K562 (cell line): Measurements from ENCODE around the gene SLC1A2. TPM values are rescaled to one million over a fixed set of nuclear protein-coding genes. Genes with fewer than 3 reads are reported as not detected.

Experiments used
- ATAC-seq: fragments of 200-7000 bp; cut with Tn5 transposase; 3 replicates; pipeline ENCODE4 v1.9.1; 2020; ENCODE audit warnings: moderate library complexity
- BruUV-seq: library from RNA; stranded (reverse); fragments of 400-500 nt; replicated peaks from 2 replicates; lab custom pipeline; 2021; lab: Mats Ljungman, UMichigan
- CTCF ChIA-PET: fragments of 300-600 bp; formaldehyde crosslinking; extraction: SDS; loops from one replicate; lab custom pipeline; 2021; ENCODE audit warnings: low intra/inter-chr PET ratio; lab: Yijun Ruan, JAX
- POLR2A ChIA-PET: fragments of 300-600, 350-650 bp; sonication (Branson Sonifier 250); formaldehyde crosslinking; extraction: SDS; loops from one replicate; lab custom pipeline; 2021; ENCODE audit warnings: antibody characterized with exemption, inconsistent platforms; lab: Yijun Ruan, JAX
- DNase-seq, 4 experiments: peaks; one replicate each; pipeline versions ENCODE4 v3.0.0 to v3.0.0-alpha.2; 2011 to 2018; ENCODE audit warnings: low spot score in 3 of 4, mixed read lengths in 3 of 4; ENCODE audit errors: extremely low read depth in 1 of 4
- FAIRE-seq: peaks from 2 replicates; lab custom pipeline; 2011; peaks lifted over from hg19 to GRCh38; lab: Jason Lieb, UNC
- H2AFZ ChIP-seq: 2 replicates; pipeline ENCODE4 v1.6.0; 2011; ENCODE audit warnings: low read depth, low read length, control low read depth, inconsistent platforms
- H3K27ac ChIP-seq: fragments of 200-600 bp; 3 replicates; pipeline ENCODE4 v1.8.0; 2011; ENCODE audit warnings: low read depth, mild to moderate bottlenecking, control low read depth, inconsistent platforms, low read length, moderate library complexity, mixed read lengths; ENCODE audit errors: extremely low read depth
- H3K27me3 ChIP-seq, 2 experiments: fragments of 300-600 bp in 1 of 2; 2 replicates in 1 of 2; 3 replicates in 1 of 2; pipeline versions ENCODE4 v1.6.0 to v1.8.0; 2011; ENCODE audit warnings: inconsistent platforms in 2 of 2, low read length in 2 of 2, mild to moderate bottlenecking in 1 of 2, mixed read lengths in 1 of 2, moderate library complexity in 1 of 2; ENCODE audit not compliant: control insufficient read depth in 2 of 2, insufficient read depth in 2 of 2
- H3K36me3 ChIP-seq: fragments of 300-600 bp; 3 replicates; pipeline ENCODE4 v1.8.0; 2011; ENCODE audit warnings: mild to moderate bottlenecking, low read length, inconsistent platforms; ENCODE audit not compliant: control insufficient read depth, insufficient read depth
- H3K4me1 ChIP-seq, 2 experiments: fragments of 200-600 bp in 1 of 2; replicated peaks in 1 of 2; 2 replicates in 1 of 2; 3 replicates in 1 of 2; pipeline versions ENCODE4 v1.5.1 to v1.8.0; 2011; ENCODE audit warnings: inconsistent platforms in 2 of 2, low read length in 2 of 2, mild to moderate bottlenecking in 1 of 2, mixed read lengths in 1 of 2, moderate library complexity in 1 of 2; ENCODE audit not compliant: control insufficient read depth in 2 of 2, insufficient read depth in 2 of 2
- H3K4me2 ChIP-seq: 2 replicates; pipeline ENCODE4 v1.6.1; 2011; ENCODE audit warnings: low read length, control low read depth, inconsistent platforms, mixed read lengths; ENCODE audit not compliant: insufficient read depth
- H3K4me3 ChIP-seq: fragments of 200-600 bp; sonication (generic), shearing (Covaris generic); 2 replicates; pipeline ENCODE4 v1.5.1; 2016; ENCODE audit warnings: control low read depth, inconsistent platforms
- H3K79me2 ChIP-seq: fragments of 200-600 bp; 3 replicates; pipeline ENCODE4 v1.8.0; 2011; ENCODE audit warnings: low read length, inconsistent platforms; ENCODE audit not compliant: control insufficient read depth, insufficient read depth
- H3K9ac ChIP-seq, 2 experiments: 2 replicates each; pipeline versions ENCODE4 v1.6.0 to v1.6.1; 2011; ENCODE audit warnings: low read depth in 2 of 2, low read length in 2 of 2, control low read depth in 1 of 2, inconsistent platforms in 1 of 2, mild to moderate bottlenecking in 1 of 2, mixed read lengths in 1 of 2; ENCODE audit not compliant: insufficient read depth in 1 of 2
- H3K9me1 ChIP-seq: one replicate; pipeline ENCODE4 v1.6.0; 2011; ENCODE audit warnings: inconsistent platforms, mild to moderate bottlenecking, low read length, moderate library complexity; ENCODE audit not compliant: control insufficient read depth, insufficient read depth
- H3K9me3 ChIP-seq: replicated peaks from 2 replicates; pipeline ENCODE4 v1.5.1; 2011; ENCODE audit warnings: low read depth, low read length, inconsistent platforms; ENCODE audit not compliant: control insufficient read depth, insufficient read depth
- H4K20me1 ChIP-seq: replicated peaks from 2 replicates; pipeline ENCODE4 v1.6.1; 2011; ENCODE audit warnings: low read length, inconsistent platforms, mixed read lengths; ENCODE audit not compliant: control insufficient read depth, insufficient read depth
- CBFB ChIP-seq: sonication (generic); formaldehyde crosslinking; IDR thresholded peaks from 2 replicates; pipeline ENCODE4 v1.4.0; 2020; ENCODE audit warnings: mild to moderate bottlenecking, missing genetic modification reagents
- CGGBP1 ChIP-seq: fragments of 250-450 bp; sonication (Bioruptor Pico); IDR thresholded peaks from 2 replicates; pipeline ENCODE4 v1.9.0; 2021; ENCODE audit warnings: mild to moderate bottlenecking
- CTCF ChIP-seq, 3 experiments: IDR thresholded peaks in 2 of 3; conservative IDR thresholded peaks in 1 of 3; 2 replicates each; pipeline ENCODE4 v1.5.1; 2011 to 2012; ENCODE audit warnings: low read length in 3 of 3, mild to moderate bottlenecking in 3 of 3, control low read depth in 2 of 3, improper control_type of control experiment in 1 of 3, inconsistent platforms in 1 of 3, low read depth in 1 of 3, mixed read lengths in 1 of 3, moderate library complexity in 1 of 3; ENCODE audit not compliant: insufficient read depth in 2 of 3
- DACH1 ChIP-seq: fragments of 450-650 bp; IDR thresholded peaks from 2 replicates; pipeline ENCODE4 v1.6.1; 2018; ENCODE audit not compliant: partially characterized antibody
- EGR1 ChIP-seq: fragments of 450-650 bp; conservative IDR thresholded peaks from 2 replicates; pipeline ENCODE4 v1.6.1; 2017; ENCODE audit warnings: mild to moderate bottlenecking
- ETV6 ChIP-seq, 3 experiments: fragments of 150-350 bp in 1 of 3; sonication (generic) in 1 of 3; formaldehyde crosslinking in 1 of 3; IDR thresholded peaks; 2 replicates each; pipeline versions ENCODE4 v1.6.1 to v1.8.0; 2014 to 2022; ENCODE audit warnings: borderline replicate concordance in 2 of 3, low read depth in 2 of 3, antibody characterized with exemption in 1 of 3, low read length in 1 of 3, mild to moderate bottlenecking in 1 of 3, missing genetic modification reagents in 1 of 3
- GTF2A2 ChIP-seq: IDR thresholded peaks from 2 replicates; pipeline ENCODE4 v1.6.1; 2016; ENCODE audit warnings: mild to moderate bottlenecking, missing genetic modification characterization, missing compliant biosample characterization
- HDAC8 ChIP-seq: fragments of 450-650 bp; IDR thresholded peaks from 2 replicates; pipeline ENCODE4 v1.6.1; 2016; ENCODE audit warnings: mild to moderate bottlenecking, missing genetic modification characterization, moderate library complexity, missing compliant biosample characterization
- MAFF ChIP-seq: IDR thresholded peaks from 2 replicates; pipeline ENCODE4 v1.6.1; 2012; ENCODE audit warnings: low read length, improper control_type of control experiment
- MYNN ChIP-seq, 2 experiments: sonication (generic); formaldehyde crosslinking in 1 of 2; IDR thresholded peaks; 2 replicates each; pipeline versions ENCODE4 v1.5.0 to v1.6.1; 2016 to 2020; ENCODE audit warnings: antibody characterized with exemption in 1 of 2, missing genetic modification reagents in 1 of 2
- NFE2L1 ChIP-seq: fragments of 450-650 bp; IDR thresholded peaks from 2 replicates; pipeline ENCODE4 v1.6.1; 2016; ENCODE audit warnings: missing genetic modification characterization, low read depth, mild to moderate bottlenecking, missing compliant biosample characterization, moderate library complexity, borderline replicate concordance
- NR2F6 ChIP-seq: fragments of 450-650 bp; formaldehyde crosslinking; IDR thresholded peaks from 2 replicates; pipeline ENCODE4 v1.4.0; 2020; ENCODE audit warnings: mild to moderate bottlenecking
- THAP12 ChIP-seq: fragments of 250-450 bp; sonication (Bioruptor Pico); IDR thresholded peaks from 2 replicates; pipeline ENCODE4 v1.9.0; 2021; ENCODE audit warnings: mild to moderate bottlenecking, inconsistent platforms
- ZKSCAN8 ChIP-seq: fragments of 200-800 bp; sonication (Bioruptor generic); IDR thresholded peaks from 2 replicates; pipeline ENCODE4 v1.6.1; 2016; ENCODE audit warnings: missing genetic modification characterization, missing compliant biosample characterization
- ZNF3 ChIP-seq: fragments of 250-450 bp; sonication (Bioruptor Pico); IDR thresholded peaks from 2 replicates; pipeline ENCODE4 v1.5.0; 2021; ENCODE audit warnings: mild to moderate bottlenecking, moderate library complexity
- ZNF583 ChIP-seq: fragments of 250-450 bp; sonication (Bioruptor Pico); IDR thresholded peaks from 2 replicates; pipeline ENCODE4 v1.4.0; 2020
- ZNF584 ChIP-seq: fragments of 200-800 bp; sonication (Bioruptor generic); IDR thresholded peaks from 2 replicates; pipeline ENCODE4 v1.6.1; 2016; ENCODE audit warnings: low read depth, mild to moderate bottlenecking, missing genetic modification characterization, missing compliant biosample characterization
- ZNF740 ChIP-seq, 3 experiments: fragments of 200-800 bp in 1 of 3; sonication (Bioruptor generic) in 1 of 3; sonication (generic) in 1 of 3; formaldehyde crosslinking in 1 of 3; IDR thresholded peaks; 2 replicates each; pipeline versions ENCODE4 v1.6.1 to v1.8.0; 2016 to 2022; ENCODE audit warnings: mild to moderate bottlenecking in 2 of 3, missing compliant biosample characterization in 2 of 3, missing genetic modification characterization in 2 of 3, missing genetic modification reagents in 1 of 3
- WGBS: fragments of 100-300 bp; shearing (Covaris generic); methylation state at CpG from one replicate; pipeline ENCODE4 v1.1.6; 2016; ENCODE audit warnings: low coverage, mixed read lengths; ENCODE audit not compliant: insufficient coverage; ENCODE audit errors: missing lambda C conversion rate; 5-methylcytosine and 5-hydroxymethylcytosine counted together
- in situ Hi-C: fragments of 300-500 bp; cut with MboI; formaldehyde crosslinking; loops from 4 replicates; pipeline ENCODE4 v1.15.0; 2018; ENCODE audit warnings: inconsistent platforms, mixed read lengths
- intact Hi-C: fragments of 100-400 bp; cut with micrococcal nuclease; formaldehyde crosslinking; loops from 2 replicates; pipeline ENCODE4 v1.14.2; 2022
- polyA plus RNA-seq, 8 experiments: library from polyadenylated mRNA; depleted of rRNA in 4 of 8; stranded (reverse) in 5 of 8; unstranded in 3 of 8; fragments of >200 nt; fragmentation: Nextera tagmentation in 2 of 8; fragmentation: Illumina TruSeq in 1 of 8; extraction: Ambion mirVana in 2 of 8; extraction: Trizol in 1 of 8; gene quantifications; 2 replicates each; pipeline versions ENCODE4 v1.2.1 to v1.2.3, GENCODE V29; 2011 to 2014; ENCODE audit warnings: inconsistent platforms in 1 of 8, missing spikeins in 1 of 8
- total RNA-seq, 7 experiments: library from RNA; depleted of rRNA in 6 of 7; stranded (reverse); fragments of >200 nt in 6 of 7; fragmentation: Illumina TruSeq in 2 of 7; extraction: Trizol in 2 of 7; gene quantifications; 2 replicates each; pipeline versions ENCODE4 v1.2.1 to v1.2.3, GENCODE V29; 2011 to 2021; ENCODE audit warnings: low replicate concordance in 1 of 7

The SLC1A2 gene
- total and polyA plus RNA-seq, 9 of the 15 experiments (the other 6 are each of a cell fraction or from before 2014, with no cell fraction given): 0.03 to 0.07 (median 0.04) TPM; not detected in 5

- Histone ChIP-seq H4K20me1 (no peaks in the 10 kb centered on the region), H3K9ac (no peak overlapping the region), H3K27ac (no peak overlapping the region), H3K9me1 (no peaks in the 10 kb centered on the region), H3K79me2 (no peaks in the 10 kb centered on the region), H3K4me2 (no peak overlapping the region), H3K9me3 (no peaks in the 10 kb centered on the region), H3K4me1 (no peaks in the 10 kb centered on the region; a peak in 1 of 5 replicates), H3K4me3 (no peak overlapping the region), H3K36me3 (no peaks in the 10 kb centered on the region), H2AFZ (no peak overlapping the region), H3K27me3 (no peaks in the 10 kb centered on the region; a peak in 1 of 5 replicates)
- CTCF ChIA-PET: no interaction called here
- ATAC-seq (no peak), FAIRE-seq (no peak), DNase-seq (no peak)
- POLR2A ChIA-PET: no interaction called here
- intact Hi-C loops: no loop called here
- in situ Hi-C loops: no loop called here
- 22% methylated on average over 2 of the region's 2 CpGs for WGBS
- no TSS peak for BruUV-seq
- TF ChIP-seq MAFF (no peak), CBFB (no peak), CTCF (IDR thresholded peaks at IDR 0.05 in 2 of 3, conservative IDR thresholded peaks at IDR 0.05 in 1 of 3; ENCODE audit: insufficient read depth in 2 of 3, low read depth in 1 of 3, low read length in 3 of 3) (no peak), HDAC8 (tag) (no peak), MYNN (IDR thresholded peaks at IDR 0.05) (no peak), MYNN (CRISPR knock-in tag; IDR thresholded peaks at IDR 0.05) (no peak), ETV6 (IDR thresholded peaks at IDR 0.05; ENCODE audit: borderline replicate concordance in 1 of 2, low read depth in 2 of 2, low read length in 1 of 2) (no peak), ETV6 (CRISPR knock-in tag; IDR thresholded peaks at IDR 0.05; ENCODE audit: borderline replicate concordance) (no peak), DACH1 (no peak), ZNF3 (CRISPR knock-in tag) (no peak), CGGBP1 (CRISPR knock-in tag) (no peak), ZKSCAN8 (no peak), NR2F6 (CRISPR knock-in tag) (no peak), GTF2A2 (tag) (no peak), THAP12 (CRISPR knock-in tag) (no peak), ZNF740 (CRISPR knock-in tag; IDR thresholded peaks at IDR 0.05) (no peak), ZNF740 (tag; IDR thresholded peaks at IDR 0.05) (no peak), ZNF584 (CRISPR knock-in tag) (no peak), ZNF583 (CRISPR knock-in tag) (no peak), EGR1 (no peak), NFE2L1 (tag) (no peak)
Observed at GRCh38 chr11:35316161-35316560, 103.2 kb downstream of the SLC1A2 start.
